Fibroblast of lung (primary cell): Measurements from ENCODE around the gene BIRC7.

ENCODE experiments used
- CTCF ChIP-seq, 2 donors: IDR thresholded peaks in 1 of 2; conservative IDR thresholded peaks in 1 of 2; 1 replicate in 1 of 2; 2 replicates in 1 of 2; pipeline ENCODE4 v1.5.1; 2011 to 2012; ENCODE audit warnings: low read length in 2 of 2, control low read depth in 1 of 2, inconsistent platforms in 1 of 2, low read depth in 1 of 2, mild to moderate bottlenecking in 1 of 2
- EZH2 ChIP-seq: IDR thresholded peaks from 2 replicates; pipeline ENCODE4 v1.5.1; 2012; ENCODE audit warnings: low read length, control low read depth, mild to moderate bottlenecking; ENCODE audit errors: missing control alignments

DNA sequence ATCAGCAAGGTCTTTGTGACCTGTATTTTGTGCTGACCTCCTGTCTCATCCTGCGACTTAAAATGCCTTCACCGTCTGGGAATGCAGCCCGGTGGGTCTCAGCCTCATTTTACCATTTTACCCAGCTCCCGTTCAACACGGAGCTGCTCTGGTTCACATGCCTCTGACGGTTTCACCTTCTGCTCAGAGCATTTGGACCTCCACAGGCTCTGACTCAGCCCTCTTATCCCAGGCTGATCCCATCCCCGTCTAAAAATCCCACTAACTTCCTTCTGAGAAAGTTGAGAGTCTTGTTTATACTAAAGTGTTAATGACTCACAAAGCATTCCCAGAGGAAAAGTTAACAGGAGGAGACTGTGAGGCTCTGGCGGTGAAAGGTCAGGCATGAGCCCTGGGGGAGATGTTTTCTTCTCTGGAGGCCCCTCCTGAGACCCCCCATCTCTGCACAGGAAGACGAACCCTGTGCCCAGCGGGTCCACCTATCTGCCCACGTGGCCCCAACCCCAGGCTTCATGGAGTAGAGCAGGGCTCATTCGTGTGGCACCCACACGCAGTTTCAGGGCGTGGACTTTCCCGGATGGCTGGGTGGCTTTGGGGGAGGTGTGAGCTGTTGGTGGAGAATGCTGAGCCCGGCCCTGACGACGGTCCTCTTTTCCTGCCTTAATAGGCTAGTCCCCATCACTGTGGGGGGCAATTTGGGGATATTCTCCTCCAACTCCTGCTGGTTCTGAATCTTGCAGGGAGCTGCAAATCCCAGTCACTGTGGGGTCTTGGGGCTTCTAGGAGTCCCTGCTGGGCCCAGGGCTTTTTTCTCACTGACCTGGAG is 3.3 kb upstream of the BIRC7 start:
- TF ChIP-seq CTCF (conservative IDR thresholded peaks at IDR 0.05 in 1 of 2, IDR thresholded peaks at IDR 0.05 in 1 of 2; ENCODE audit: low read depth in 1 of 2, low read length in 2 of 2) (no peak), EZH2 (no peak)
